GM21619 (cell line): Measurements from ENCODE around the gene DCST1.

Source experiments
- ATAC-seq: cut with Tn5 transposase; IDR thresholded peaks from one replicate; pipeline ENCODE4 v1.9.1; 2021; ENCODE audit not compliant: unreplicated experiment

The DCST1 gene

DNA sequence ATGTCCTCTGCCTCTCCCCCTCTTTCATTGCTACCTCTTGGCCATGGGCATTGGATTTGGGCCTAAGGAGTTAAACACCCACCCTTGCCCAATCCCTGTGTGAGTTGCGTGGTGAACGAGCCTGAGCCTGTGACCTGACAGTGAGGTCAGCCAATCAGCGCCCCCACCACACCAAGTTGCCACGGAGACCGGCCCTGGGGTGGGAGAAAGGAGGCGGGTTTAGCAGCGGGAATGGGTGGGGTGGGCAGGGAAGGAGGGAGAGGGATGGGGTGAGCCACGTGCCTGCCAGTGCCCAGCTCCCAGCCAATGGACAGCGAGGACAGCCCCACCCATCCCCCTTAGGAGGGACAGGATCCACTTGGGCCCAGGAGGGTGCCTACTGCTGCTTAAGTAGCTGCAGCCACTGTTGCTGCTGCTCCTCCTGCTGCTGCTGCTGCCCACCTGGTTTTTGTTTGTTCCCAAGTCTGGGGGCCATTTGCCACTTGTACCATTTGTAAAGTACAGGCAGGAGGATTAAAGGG lies 21.5 kb upstream of the DCST1 start:
- no peak for ATAC-seq

DNA sequence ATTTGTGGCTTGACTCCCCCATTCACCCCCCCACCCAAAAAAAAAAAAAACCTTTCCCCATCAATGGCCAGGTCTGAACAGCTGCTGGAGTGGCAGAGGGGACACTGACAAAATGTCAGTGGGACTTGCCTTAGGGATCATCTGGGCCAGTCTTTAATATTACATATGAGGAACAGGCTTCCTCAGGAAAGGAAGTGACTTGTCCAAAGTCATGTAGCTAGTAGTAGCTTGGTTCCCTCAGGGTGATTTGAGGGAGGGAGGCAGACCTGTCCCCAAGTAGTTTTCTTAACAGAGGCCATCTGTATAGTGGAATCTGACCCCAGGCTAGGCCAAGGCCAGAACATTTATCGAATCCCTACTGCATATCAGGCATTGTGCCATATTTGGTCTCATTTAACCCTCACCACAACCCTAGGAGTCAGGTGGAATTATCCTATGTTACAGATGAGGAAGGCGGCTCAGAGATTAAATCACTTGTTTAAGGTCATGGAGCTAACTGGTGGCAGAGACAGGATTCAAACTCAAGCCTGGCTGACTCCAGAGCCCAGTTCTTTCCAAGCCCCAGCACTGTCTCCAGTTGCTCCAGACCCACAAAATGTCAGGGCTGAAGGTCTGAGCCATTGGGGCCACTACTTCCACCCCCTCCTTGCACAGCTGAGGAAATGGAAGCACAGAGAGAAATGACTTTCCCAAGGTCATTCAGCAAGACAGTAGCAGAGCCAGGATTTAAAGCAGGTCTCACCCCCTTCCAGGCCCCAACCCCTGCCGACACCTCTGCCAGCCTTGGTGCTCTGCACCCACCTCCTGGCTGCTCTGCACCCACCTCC lies 20.6 kb upstream of the DCST1 start:
- no peak for ATAC-seq

DNA sequence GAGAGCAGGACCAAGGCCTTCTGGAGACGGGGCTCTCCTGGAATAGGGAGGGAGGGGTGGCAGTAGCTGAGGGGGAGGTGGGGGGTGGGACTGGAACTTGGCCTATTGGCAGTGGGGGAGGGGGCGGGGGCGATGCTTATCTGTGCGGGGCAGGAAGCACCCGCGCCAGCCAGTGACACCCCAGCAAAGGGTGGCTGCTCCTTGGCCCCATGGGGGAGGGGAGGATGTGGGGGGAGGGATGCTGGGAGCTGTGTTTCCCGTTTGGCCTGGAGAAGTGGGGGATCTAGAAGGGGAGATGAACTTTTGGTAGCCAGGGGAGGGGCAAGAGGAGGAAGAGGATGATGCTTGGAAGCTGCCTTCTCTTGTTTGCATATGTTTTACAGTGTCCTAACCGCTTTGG lies 20.0 kb upstream of the DCST1 start:
- ATAC-seq, result no peak

DNA sequence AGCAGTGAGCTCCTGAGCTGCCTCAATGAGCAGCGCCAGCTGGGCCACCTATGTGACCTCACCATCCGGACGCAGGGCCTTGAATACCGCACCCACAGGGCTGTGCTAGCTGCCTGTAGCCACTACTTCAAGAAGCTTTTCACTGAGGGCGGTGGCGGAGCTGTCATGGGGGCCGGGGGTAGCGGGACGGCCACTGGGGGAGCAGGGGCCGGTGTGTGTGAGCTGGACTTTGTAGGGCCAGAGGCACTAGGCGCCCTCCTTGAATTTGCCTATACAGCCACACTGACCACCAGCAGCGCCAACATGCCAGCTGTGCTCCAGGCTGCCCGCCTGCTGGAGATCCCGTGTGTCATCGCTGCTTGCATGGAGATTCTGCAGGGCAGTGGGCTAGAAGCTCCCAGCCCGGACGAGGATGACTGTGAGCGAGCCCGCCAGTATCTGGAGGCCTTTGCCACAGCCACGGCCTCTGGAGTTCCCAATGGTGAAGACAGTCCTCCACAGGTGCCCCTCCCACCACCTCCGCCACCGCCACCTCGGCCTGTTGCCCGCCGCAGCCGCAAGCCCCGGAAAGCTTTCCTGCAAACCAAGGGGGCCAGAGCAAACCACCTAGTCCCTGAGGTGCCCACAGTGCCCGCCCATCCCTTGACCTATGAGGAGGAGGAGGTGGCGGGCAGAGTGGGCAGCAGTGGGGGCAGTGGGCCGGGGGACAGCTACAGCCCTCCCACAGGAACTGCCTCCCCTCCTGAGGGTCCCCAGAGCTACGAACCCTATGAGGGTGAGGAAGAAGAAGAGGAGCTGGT lies 18.7 kb upstream of the DCST1 start:
- no peak for ATAC-seq

DNA sequence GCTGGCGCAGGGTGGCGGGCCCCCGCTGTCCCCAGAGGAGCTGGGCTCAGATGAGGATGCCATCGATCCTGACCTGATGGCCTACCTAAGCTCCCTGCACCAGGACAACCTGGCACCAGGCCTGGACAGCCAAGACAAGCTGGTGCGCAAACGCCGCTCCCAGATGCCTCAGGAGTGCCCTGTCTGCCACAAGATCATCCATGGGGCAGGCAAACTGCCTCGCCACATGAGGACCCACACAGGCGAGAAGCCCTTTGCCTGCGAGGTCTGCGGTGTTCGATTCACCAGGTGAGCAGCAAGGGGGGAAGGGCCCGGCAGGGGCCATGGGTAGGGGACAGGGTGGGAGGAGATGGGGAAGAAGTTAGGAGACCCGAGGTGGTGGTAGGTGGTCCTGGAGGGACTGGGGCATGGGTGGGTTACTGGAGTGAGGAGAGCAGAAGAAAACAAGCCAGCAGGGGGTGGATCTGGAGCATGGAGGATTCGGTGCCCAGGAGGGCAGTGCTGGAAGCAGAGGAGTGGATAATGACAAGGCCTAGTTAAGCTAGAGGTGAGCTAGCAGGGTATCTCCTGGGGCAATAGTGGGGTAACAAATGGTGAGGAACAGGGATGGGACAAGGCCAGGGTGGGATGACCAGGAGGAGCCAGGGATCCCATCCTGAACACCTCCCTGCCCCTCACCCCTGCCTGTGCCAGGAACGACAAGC lies 17.9 kb upstream of the DCST1 start:
- no peak for ATAC-seq

DNA sequence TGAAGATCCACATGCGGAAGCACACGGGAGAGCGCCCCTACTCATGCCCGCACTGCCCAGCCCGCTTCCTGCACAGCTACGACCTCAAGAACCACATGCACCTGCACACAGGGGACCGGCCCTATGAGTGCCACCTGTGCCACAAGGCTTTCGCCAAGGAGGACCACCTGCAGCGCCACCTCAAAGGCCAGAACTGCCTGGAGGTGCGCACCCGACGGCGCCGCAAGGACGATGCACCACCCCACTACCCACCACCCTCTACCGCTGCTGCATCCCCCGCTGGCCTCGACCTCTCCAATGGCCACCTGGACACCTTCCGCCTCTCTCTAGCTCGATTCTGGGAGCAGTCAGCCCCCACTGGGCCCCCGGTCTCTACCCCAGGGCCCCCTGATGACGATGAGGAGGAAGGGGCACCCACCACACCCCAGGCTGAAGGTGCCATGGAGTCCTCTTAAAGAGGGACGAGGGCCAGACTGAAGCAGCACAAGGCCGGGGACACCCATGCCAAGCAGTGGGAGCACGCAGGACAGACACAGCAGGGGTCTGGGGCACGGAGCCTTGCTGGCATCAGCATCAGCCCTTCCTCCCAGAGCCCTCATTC lies 17.3 kb upstream of the DCST1 start:
- ATAC-seq, result no peak

DNA sequence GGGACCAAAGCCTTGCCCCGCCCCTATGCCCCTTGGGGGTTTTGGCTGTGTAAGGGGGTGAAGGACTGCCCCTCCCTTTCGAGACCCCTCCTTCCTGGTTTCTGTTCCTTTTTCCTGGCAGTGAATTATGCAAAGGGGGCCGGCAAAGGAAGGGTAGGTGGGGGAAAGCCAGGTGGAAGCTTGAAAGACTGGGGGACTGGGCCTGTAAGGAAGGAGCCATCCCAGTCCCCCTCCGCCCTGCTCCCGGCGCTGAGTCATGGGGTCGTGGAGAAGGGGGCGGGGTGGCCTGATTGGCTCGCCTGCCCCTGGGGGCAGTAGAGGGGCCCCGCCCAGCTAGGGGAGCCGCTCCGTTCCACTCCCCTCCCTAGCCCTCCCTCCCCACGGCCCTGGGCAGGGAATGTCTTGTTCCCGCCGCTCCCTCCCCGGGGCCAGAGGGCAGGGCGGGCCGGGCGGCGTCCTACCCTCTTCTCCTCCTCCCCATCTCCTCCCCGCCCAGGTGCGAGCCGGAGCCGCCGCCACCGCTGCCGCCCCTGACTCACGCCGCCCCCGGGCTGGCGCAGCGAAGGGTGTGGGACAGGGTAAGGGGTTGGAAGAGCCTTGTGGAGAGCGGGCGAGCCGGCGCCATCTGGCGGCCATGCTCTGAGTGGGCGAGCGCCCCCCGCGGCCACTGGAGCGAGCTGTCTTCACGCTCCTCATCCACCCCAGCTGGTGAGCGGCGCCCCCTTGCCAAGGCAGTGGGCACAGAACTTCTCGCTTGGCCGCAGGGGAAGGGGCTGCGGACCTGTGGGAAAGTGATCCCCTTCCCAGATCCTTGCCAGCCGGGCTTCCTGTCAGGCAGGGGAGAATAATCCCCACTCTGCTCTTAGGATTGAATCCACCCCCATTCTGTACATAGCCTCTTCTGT lies 16.3 kb upstream of the DCST1 start:
- peak; percentile 74 for ATAC-seq

DNA sequence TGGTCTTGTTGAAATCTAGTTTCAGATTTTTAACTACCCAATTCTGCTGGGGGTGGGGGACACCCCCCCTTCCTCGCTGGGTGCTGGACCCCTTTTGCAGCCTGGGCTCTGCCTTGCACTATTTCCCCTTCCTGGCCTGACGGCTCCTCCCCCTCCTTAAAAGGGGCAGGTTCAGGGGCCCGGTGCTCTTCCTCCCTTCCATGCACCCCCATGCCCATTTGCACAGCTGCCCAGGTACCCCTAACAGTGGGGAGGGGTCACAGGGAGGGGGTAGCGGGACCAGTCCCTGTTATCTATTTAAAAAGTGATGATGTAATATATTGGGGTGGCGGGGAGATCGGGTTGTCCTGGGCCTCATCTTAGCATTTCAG lies 15.7 kb upstream of the DCST1 start:
- ATAC-seq, result no peak

DNA sequence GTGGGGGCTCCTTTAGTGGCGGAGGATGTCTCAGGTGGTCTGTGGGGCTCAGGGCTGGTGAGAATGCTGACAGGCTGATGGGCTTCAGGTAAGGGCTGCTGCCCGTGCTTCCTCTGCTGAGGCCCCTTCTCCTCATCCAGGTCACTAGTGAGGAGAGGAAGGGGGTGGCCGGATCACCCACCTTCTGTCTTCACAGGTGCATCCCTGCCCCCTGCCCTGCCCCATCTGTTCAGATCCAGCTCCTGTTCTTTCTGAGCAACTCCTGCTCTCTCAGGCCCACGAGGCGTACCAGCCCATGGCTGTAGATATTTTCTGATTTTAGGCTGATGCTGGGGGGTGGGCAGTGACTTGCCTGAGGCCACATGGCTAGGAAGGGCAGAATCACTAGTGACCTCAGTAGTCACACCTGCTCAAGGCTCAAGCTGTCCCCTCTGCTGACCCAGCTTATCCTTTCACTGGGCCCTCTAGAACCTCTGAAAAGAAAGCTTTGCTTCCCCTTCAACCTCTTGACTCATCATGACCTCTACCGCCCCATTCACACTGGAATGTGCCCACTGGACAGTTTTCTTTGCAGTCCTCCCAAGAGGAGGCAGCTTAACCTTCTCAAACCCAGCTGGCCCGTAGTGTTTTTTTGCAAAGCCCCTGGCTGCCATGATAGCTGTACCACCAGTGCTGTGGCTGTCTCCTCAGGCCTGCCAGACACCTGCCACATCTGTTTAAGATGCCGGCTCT lies 14.8 kb upstream of the DCST1 start:
- ATAC-seq, result no peak

DNA sequence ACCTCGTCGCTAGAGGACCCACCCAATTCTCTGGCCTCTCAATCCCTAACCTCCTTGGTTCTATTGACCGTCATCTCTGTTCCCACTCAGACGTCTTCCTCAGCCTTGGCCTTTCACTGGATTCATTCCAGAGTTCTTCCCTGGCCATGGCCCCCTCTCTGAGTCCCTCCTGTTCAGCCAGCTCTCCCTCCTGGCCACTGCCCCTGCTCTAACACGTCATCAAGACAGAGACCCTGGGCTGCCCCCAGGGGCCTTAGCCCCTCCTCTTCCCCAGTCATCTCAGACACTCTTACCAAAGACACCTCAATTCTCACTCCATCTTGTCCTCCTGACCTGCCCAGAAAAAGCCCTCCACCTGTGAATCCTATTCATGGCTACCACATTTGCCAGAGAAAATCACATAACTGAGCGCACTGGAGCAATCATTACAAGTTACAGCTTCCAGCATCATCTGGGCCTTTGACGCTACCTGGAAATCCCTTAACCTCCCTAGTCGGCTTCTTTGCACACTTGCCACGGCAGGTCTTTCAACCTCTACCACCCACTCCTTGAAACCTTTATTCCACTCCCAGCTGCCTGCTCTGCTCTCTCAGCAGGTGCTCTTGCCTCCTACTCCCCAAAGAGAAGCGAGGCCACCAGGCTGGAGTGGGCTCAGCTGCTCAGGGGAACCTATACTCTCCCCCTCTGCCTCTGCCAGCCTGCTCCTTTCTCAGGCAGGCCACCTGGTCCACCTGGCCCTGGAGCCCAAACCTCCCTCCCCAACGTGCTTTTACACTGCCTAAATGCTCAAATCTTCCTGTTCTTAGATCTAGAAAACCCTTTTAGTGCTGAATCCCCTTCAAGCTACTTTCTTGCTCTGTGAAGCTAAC lies 14.0 kb upstream of the DCST1 start:
- ATAC-seq, result no peak

DNA sequence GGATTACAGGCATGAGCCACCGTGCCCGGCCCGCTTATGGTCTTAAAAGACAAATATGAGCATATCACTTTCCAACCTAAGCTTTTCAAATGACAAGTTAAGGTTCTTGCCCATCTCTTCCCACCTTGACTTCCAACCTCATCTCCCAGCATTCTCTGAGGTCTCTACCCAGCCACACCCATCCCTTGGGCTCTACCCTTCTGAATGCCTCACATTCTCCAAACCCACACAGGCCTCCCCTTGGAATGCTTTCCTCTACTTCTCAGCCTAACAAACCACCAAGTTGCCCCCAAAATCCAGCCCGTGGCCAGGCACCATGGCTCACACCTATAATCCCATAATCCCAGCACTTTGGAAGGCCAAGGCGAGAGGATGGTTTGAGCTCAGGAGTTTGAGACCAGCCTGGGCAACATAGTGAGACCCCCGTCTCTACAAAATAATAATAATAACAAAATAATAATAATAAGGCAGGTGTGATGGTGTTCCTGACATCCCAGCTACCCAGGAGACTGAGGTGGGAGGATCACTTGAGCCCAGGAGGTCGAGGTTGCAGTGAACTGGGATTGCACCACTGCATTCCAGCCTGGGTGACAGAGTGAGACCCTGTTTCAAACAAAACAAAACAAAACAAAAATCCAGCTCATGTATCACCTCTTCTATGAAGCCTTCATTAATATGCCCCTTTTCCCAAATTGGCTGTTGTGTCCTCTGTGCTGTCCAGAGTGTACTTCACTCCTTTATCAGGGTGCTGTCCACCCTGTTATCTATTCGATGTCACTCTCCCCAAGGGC lies 11.3 kb upstream of the DCST1 start:
- ATAC-seq, result no peak

DNA sequence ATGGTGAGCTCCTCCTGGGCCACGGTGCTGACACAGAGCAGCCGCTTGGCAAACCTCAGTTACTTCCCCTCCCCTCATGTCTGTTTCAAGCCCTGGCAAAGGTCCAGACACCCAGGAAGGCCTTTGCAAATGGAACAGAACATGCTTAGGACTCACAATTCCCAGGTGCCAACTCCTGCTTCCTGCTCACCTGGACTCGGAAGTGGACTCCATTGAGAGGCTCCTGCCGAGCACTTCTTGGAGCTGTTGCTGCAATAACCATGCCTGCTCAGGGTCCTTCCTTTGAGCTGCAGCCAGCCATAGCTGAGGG lies 10.7 kb upstream of the DCST1 start:
- no peak for ATAC-seq

DNA sequence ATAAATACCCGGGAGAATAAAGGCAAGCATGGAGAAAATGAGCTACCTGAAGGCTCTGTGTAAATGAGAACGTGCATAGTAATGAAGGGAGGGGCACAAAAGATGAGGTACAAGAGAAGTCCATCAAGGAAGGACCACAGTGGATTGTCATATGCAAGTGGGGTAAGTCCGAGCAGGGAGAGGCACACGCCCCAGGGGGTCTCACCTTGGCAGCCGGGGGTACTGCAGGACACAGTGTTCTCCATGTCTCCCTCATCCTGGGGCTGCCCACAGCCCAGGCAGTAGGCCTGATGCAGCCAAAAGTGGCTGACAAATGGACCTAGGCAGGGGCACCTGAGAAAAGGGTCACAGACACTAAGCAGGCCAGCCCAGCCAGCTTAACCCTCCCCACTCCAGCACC lies 10.0 kb upstream of the DCST1 start:
- ATAC-seq, result no peak

DNA sequence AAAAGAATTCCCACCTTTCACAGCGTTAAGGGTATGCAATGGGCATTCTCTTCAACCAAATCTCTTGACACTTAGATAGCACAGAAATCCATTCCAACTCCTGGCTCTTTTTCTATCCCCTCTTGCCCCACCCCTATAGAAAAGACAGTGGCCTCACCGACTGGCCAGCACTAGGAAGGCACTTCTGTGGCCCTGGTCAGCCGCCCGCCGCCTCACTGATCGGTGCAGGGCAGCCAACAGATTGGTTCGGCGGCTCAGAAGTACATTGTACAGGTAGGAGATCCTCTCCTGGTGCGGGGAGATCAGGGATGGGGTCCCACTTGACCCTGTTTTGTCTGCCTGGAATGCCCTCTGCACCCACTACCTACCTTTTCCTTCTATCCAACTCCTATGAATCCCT lies 9.3 kb upstream of the DCST1 start:
- no peak for ATAC-seq

DNA sequence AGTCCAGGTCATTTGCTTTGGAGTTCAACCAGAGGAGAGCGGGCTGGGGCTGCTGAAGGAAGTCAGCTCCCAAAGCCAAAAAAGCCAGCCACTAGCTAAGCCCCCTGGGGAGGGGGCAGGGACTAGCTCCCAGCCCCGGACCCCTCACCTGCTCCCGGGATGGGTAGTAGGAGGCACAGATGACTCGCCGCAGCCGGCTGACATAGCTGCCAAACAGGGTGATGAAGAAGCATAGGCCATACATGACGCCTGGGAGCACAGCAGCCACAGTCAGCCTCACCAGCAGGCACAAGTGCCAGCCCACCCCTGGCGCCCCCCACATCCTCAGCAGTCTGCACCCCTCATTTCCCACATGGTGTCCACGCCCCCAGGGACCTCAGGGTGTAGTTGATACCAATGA lies 7.5 kb upstream of the DCST1 start:
- ATAC-seq, result no peak

DNA sequence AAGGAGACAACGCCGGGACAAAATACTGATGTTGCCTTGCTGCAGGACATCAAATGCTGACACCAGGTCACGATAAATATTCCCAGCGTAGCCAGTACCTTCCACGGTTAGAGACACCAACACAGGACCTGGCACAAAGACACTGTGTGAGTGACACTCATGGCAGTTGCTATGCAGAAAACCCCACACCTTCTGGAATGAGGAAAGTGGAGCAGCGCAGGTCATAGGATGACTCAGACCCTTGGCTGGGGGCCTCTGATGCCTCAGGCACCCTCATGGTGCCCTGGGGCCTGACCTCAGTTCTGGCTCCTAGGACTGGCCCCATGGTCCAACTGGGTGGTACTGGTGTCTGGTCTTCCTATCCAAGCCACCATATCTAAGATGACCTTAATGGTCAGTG lies 7.0 kb upstream of the DCST1 start:
- no peak for ATAC-seq

DNA sequence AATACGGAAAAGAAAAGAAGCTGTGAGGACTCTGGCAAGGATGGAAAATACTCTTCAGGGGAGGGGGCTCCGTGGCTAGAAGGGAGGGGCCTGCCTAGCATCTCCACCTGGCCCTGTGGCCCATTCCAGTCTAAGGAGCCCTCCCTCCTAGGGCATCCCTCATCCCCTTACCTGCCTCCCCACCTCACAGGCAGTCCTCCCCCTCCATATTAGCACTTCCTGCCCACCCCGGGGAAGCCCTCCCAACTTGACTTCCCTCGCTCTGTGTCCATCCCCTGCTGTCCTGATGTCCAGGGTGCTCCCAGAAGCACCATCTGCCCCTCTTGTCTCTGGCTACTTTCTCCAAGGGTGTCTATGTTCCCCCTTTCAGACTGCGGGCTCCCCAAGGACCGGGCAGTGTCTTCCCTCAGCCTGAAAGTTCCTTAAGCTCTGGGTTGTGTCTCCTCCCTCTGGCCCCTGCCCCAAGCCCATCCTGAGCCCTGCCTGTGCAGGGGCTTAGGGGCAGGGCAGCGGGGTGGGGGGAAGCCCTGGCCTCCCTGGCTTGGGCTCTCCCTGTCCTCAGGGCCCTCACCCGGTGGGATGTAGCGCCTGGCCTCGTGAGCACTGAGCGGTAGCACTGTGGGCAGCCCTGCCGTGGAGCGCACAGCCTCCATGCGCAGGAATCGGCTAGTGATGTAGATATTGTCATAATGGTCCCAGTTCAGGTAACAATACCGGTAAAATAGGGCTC lies 3.9 kb upstream of the DCST1 start:
- ATAC-seq, result no peak
